Measurements from ENCODE around the gene STK38.

GRCh38 chr6:36590237-36590636, 43.0 kb upstream of the STK38 start:
- TF ChIP-seq CTCF (conservative IDR thresholded peaks at IDR 0.05) = no peak
- no peak for TF ChIP-seq EZH2 (IDR thresholded peaks at IDR 0.05; ENCODE audit: low read depth)
